Endothelial cell of umbilical vein (primary cell): ENCODE results near the gene TEAD3. TPM values are rescaled to one million over a fixed set of nuclear protein-coding genes. Genes with fewer than 3 reads are reported as not detected.
"Not testable (repeated sequence)": the region's sequence is repeated elsewhere in the genome, so short reads cannot be mapped to it uniquely, and the experiment has no call there.

Source experiments
- BruUV-seq: library from RNA; stranded (reverse); fragments of 400-500 nt; replicated peaks from 2 replicates; lab custom pipeline; 2021; lab: Mats Ljungman, UMichigan
- CTCF ChIA-PET: fragments of 300-600, 350-600 bp; sonication (Branson Sonifier 250); formaldehyde crosslinking; loops from one replicate; lab custom pipeline; 2021; ENCODE audit warnings: antibody characterized with exemption, inconsistent platforms; lab: Charles Lee
- POLR2A ChIA-PET: fragments of 300-600, 350-600 bp; sonication (Branson Sonifier 250); formaldehyde crosslinking; loops from one replicate; lab custom pipeline; 2021; ENCODE audit warnings: antibody characterized with exemption, inconsistent platforms; lab: Charles Lee
- DNase-seq: peaks from one replicate; pipeline ENCODE4 v3.0.0-alpha.2; 2011; ENCODE audit warnings: low read depth, low spot score
- FAIRE-seq: peaks from 2 replicates; lab custom pipeline; 2011; peaks lifted over from hg19 to GRCh38; lab: Jason Lieb, UNC
- H2AFZ ChIP-seq: 2 replicates; pipeline ENCODE4 v1.6.0; 2012; ENCODE audit warnings: low read depth, low read length, control low read depth, inconsistent platforms
- H3K27ac ChIP-seq: 2 replicates; pipeline ENCODE4 v1.5.1; 2011; ENCODE audit warnings: low read depth, mild to moderate bottlenecking, control low read depth, low read length, moderate library complexity; ENCODE audit not compliant: insufficient read depth
- H3K27me3 ChIP-seq, 2 experiments: 2 replicates each; pipeline versions ENCODE4 v1.6.0 to v1.6.1; 2011; ENCODE audit warnings: low read length in 2 of 2, mixed read lengths in 1 of 2; ENCODE audit not compliant: control insufficient read depth in 2 of 2, insufficient read depth in 2 of 2
- H3K36me3 ChIP-seq, 2 experiments: 2 replicates in 1 of 2; 3 replicates in 1 of 2; pipeline ENCODE4 v1.5.1; 2011; ENCODE audit warnings: low read length in 2 of 2, mild to moderate bottlenecking in 1 of 2, moderate library complexity in 1 of 2; ENCODE audit not compliant: control insufficient read depth in 2 of 2, insufficient read depth in 2 of 2; ENCODE audit errors: extremely low read depth in 1 of 2
- H3K4me1 ChIP-seq: 3 replicates; pipeline ENCODE4 v1.5.1; 2011; ENCODE audit warnings: mild to moderate bottlenecking, low read length; ENCODE audit not compliant: control insufficient read depth, insufficient read depth; ENCODE audit errors: extremely low read depth
- H3K4me2 ChIP-seq: 2 replicates; pipeline ENCODE4 v1.6.1; 2011; ENCODE audit warnings: low read length, control low read depth, mixed read lengths; ENCODE audit not compliant: insufficient read depth
- H3K4me3 ChIP-seq, 3 experiments: fragments of 200-600 bp in 1 of 3; sonication (generic), shearing (Covaris generic) in 1 of 3; replicated peaks in 1 of 3; 2 replicates each; pipeline ENCODE4 v1.5.1; 2011 to 2016; ENCODE audit warnings: control low read depth in 3 of 3, low read length in 3 of 3, mild to moderate bottlenecking in 2 of 3, inconsistent platforms in 1 of 3, low read depth in 1 of 3, moderate library complexity in 1 of 3; ENCODE audit not compliant: insufficient read depth in 1 of 3
- H3K79me2 ChIP-seq: 2 replicates; pipeline ENCODE4 v1.6.0; 2012; ENCODE audit warnings: low read length, inconsistent platforms; ENCODE audit not compliant: control insufficient read depth, insufficient read depth
- H3K9ac ChIP-seq: replicated peaks from 2 replicates; pipeline ENCODE3; 2011; ENCODE audit warnings: low read length, control low read depth; ENCODE audit not compliant: insufficient read depth; ENCODE audit errors: extremely low read depth
- H3K9me1 ChIP-seq: replicated peaks from 3 replicates; pipeline ENCODE4 v1.6.0; 2011; ENCODE audit warnings: mild to moderate bottlenecking, low read length; ENCODE audit not compliant: control insufficient read depth, insufficient read depth; ENCODE audit errors: extremely low read depth
- H3K9me3 ChIP-seq: replicated peaks from 2 replicates; pipeline ENCODE4 v1.5.1; 2012; ENCODE audit warnings: low read length, inconsistent platforms; ENCODE audit not compliant: control insufficient read depth, insufficient read depth
- H4K20me1 ChIP-seq: replicated peaks from 2 replicates; pipeline ENCODE3; 2011; ENCODE audit warnings: mild to moderate bottlenecking, low read length; ENCODE audit not compliant: control insufficient read depth, insufficient read depth; ENCODE audit errors: extremely low read depth
- EZH2 ChIP-seq: IDR thresholded peaks from 2 replicates; pipeline ENCODE4 v1.6.1; 2012; ENCODE audit warnings: borderline replicate concordance, low read depth, mild to moderate bottlenecking, moderate library complexity, low read length, inconsistent platforms; ENCODE audit not compliant: severe bottlenecking
- FOS ChIP-seq: IDR thresholded peaks from 2 replicates; pipeline ENCODE4 v1.6.1; 2011; ENCODE audit warnings: mild to moderate bottlenecking, low read length, moderate library complexity, borderline replicate concordance; ENCODE audit not compliant: insufficient read depth
- GATA2 ChIP-seq: IDR thresholded peaks from 2 replicates; pipeline ENCODE4 v1.7.0; 2011; ENCODE audit warnings: low read depth, mild to moderate bottlenecking, moderate library complexity, mixed read lengths, low read length; ENCODE audit not compliant: insufficient read length, insufficient read depth
- JUN ChIP-seq: IDR thresholded peaks from 2 replicates; pipeline ENCODE4 v1.6.1; 2011; ENCODE audit warnings: borderline replicate concordance, low read depth; ENCODE audit not compliant: insufficient read length, insufficient read depth
- MYC ChIP-seq: IDR thresholded peaks from one replicate; pipeline ENCODE4 v1.6.1; 2011; ENCODE audit warnings: mild to moderate bottlenecking, low read depth, low read length
- POLR2A ChIP-seq: IDR thresholded peaks from 2 replicates; pipeline ENCODE4 v1.6.1; 2012; ENCODE audit warnings: low read depth, mild to moderate bottlenecking, control low read depth, low read length
- POLR2AphosphoS5 ChIP-seq: IDR thresholded peaks from 2 replicates; pipeline ENCODE4 v1.6.1; 2012; ENCODE audit warnings: low read depth, mild to moderate bottlenecking, control low read depth, low read length, moderate library complexity; ENCODE audit not compliant: insufficient read depth
- dilution Hi-C: fragments of 300-500 bp; cut with MboI; formaldehyde crosslinking; loops from one replicate; pipeline ENCODE4 v1.15.0; 2019; ENCODE audit warnings: low sequenced_read_pairs; ENCODE audit not compliant: extremely low pct_ligation_motif_present
- intact Hi-C: fragments of 100-400 bp; cut with micrococcal nuclease; formaldehyde crosslinking; loops from one replicate; pipeline ENCODE4 v1.10.0; 2022
- polyA plus RNA-seq, 4 experiments: library from polyadenylated mRNA; depleted of rRNA in 3 of 4; stranded (reverse) in 3 of 4; unstranded in 1 of 4; fragments of >200 nt; gene quantifications; 2 replicates each; pipeline versions ENCODE4 v1.2.1 to v1.2.3, GENCODE V29; 2011 to 2012; ENCODE audit warnings: missing spikeins in 1 of 4
- total RNA-seq: library from RNA; stranded (reverse); gene quantifications from 2 replicates; pipeline ENCODE4 v1.2.3, GENCODE V29; 2021
- TF ChIP-seq, protein P1 (sequence below): IDR thresholded peaks from 2 replicates; pipeline ENCODE4 v1.6.1; 2011; ENCODE audit not compliant: insufficient read depth, insufficient read length
- TF ChIP-seq, protein P2 (sequence below), 2 donors: IDR thresholded peaks; 1 replicate in 1 of 2; 2 replicates in 1 of 2; pipeline ENCODE4 v1.5.1; 2011; ENCODE audit warnings: low read length in 2 of 2, mild to moderate bottlenecking in 2 of 2, moderate library complexity in 2 of 2, control low read depth in 1 of 2, inconsistent platforms in 1 of 2, low read depth in 1 of 2; ENCODE audit not compliant: insufficient read depth in 1 of 2; ENCODE audit errors: extremely low read depth in 1 of 2

TEAD3 gene
- total and polyA plus RNA-seq, 2 donors (not counting 3 experiments of a cell fraction or from before 2014, with no cell fraction given): 1.1 to 1.6 TPM

DNA sequence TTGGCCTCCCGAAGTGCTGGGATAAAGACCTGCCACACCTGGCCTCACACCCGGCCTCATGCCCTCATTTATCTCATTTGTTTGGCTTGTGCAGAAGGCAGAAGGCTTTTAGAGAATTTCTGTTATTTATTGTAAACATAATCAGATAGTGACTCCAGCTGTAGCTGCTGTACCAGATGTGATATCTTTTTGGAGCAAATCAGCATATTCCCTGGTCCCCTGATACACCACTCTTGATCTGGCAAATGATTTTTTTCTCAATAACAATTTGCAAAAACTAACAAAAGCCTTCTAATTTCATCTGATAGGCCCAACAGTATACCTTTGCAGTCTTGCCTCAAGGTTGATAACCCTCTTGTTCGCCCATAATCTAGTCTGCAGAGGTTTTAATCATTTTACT, 42.3 kb upstream of the TEAD3 start:
- TF ChIP-seq, protein P1, sequence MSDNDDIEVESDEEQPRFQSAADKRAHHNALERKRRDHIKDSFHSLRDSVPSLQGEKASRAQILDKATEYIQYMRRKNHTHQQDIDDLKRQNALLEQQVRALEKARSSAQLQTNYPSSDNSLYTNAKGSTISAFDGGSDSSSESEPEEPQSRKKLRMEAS: no peak
- TF ChIP-seq JUN: no peak
- TF ChIP-seq EZH2: no peak
- no peak for TF ChIP-seq FOS
- no peak for TF ChIP-seq POLR2A
- no peak for TF ChIP-seq GATA2
- TF ChIP-seq, protein P2, sequence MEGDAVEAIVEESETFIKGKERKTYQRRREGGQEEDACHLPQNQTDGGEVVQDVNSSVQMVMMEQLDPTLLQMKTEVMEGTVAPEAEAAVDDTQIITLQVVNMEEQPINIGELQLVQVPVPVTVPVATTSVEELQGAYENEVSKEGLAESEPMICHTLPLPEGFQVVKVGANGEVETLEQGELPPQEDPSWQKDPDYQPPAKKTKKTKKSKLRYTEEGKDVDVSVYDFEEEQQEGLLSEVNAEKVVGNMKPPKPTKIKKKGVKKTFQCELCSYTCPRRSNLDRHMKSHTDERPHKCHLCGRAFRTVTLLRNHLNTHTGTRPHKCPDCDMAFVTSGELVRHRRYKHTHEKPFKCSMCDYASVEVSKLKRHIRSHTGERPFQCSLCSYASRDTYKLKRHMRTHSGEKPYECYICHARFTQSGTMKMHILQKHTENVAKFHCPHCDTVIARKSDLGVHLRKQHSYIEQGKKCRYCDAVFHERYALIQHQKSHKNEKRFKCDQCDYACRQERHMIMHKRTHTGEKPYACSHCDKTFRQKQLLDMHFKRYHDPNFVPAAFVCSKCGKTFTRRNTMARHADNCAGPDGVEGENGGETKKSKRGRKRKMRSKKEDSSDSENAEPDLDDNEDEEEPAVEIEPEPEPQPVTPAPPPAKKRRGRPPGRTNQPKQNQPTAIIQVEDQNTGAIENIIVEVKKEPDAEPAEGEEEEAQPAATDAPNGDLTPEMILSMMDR (IDR thresholded peaks at IDR 0.05; ENCODE audit: extremely low read depth in 1 of 2, insufficient read depth in 1 of 2, low read depth in 1 of 2, low read length in 2 of 2): no peak
- no peak for TF ChIP-seq MYC
- no peak for TF ChIP-seq POLR2AphosphoS5
- H4K20me1 ChIP-seq: no peaks in the 10 kb centered on the region
- CTCF ChIA-PET: interaction anchor here (1.3 to 2.2 kb wide), 2 partner anchors 14 to 22 kb away, joined by 3 to 6 read pairs; no protein-coding TSS in a partner anchor

DNA sequence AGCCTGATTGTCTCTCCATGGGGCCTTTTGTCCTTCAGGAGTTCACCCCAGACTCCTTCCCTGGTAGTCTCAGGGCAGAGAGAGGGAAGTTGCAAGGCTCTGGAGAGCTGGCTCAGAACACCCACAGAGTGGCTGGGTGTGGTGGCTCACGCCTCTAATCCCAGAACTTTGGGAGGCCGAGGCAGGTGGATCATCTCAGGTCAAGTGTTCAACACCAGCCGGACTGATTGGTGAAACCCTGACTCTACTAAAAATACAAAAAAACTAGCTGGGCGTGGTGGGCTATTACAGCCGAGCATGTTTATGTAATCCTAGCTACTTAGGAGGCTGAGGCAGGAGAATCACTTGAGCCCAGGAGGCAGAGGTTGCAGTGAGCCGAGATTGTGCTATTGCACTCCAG, 39.0 kb upstream of the TEAD3 start:
- DNase-seq, H3K79me2 ChIP-seq, FAIRE-seq, BruUV-seq, H3K4me2 ChIP-seq, H4K20me1 ChIP-seq, H3K9me3 ChIP-seq, H3K9me1 ChIP-seq, H3K9ac ChIP-seq, H3K27ac ChIP-seq, H3K4me1 ChIP-seq, H3K36me3 ChIP-seq, dilution Hi-C loops, H2AFZ ChIP-seq, POLR2A ChIA-PET, intact Hi-C loops, H3K4me3 ChIP-seq: not testable (repeated sequence)
- CTCF ChIA-PET: interaction anchor here (1.8 to 1.9 kb wide), 2 partner anchors 14 to 200 kb away, joined by 3 to 13 read pairs; no protein-coding TSS in a partner anchor
- H3K27me3 ChIP-seq: peaks cover 2 to 12% of the 10 kb centered on the region in 2 experiments

More for the DNA sequence above, 42.3 kb upstream of the TEAD3 start:
- Histone ChIP-seq H3K4me3 (no peak overlapping the region), H3K4me2 (no peak overlapping the region), H3K4me1 (no peaks in the 10 kb centered on the region), H3K36me3 (no peaks in the 10 kb centered on the region), H3K9ac (no peak overlapping the region), H3K79me2 (no peaks in the 10 kb centered on the region), H3K27ac (no peak overlapping the region), H3K9me1 (no peaks in the 10 kb centered on the region), H2AFZ (no peak overlapping the region), H3K9me3 (no peaks in the 10 kb centered on the region), H3K27me3 (peaks cover 0 to 6% of the 10 kb centered on the region in 2 experiments)
- FAIRE-seq (no peak), DNase-seq (no peak)
- dilution Hi-C loops (no loop called here), intact Hi-C loops (no loop called here)
- POLR2A ChIA-PET: no interaction called here
- no TSS peak for BruUV-seq
